Renal pelvis (tissue), 4 donors: Measurements from ENCODE around the gene ADGRV1. TPM values are rescaled to one million over a fixed set of nuclear protein-coding genes. Genes with fewer than 3 reads are reported as not detected.
"Not testable (repeated sequence)": the region's sequence is repeated elsewhere in the genome, so short reads cannot be mapped to it uniquely, and the experiment has no call there.

ENCODE experiments used
- DNase-seq: peaks from one replicate; pipeline ENCODE4 v3.0.0-alpha.2; 2013
- polyA plus RNA-seq, 3 donors: library from polyadenylated mRNA; unstranded; fragments of 120-200 nt; gene quantifications; one replicate each; pipeline ENCODE4 v1.2.1, GENCODE V29; 2013; ENCODE audit not compliant: insufficient read length in 3 of 3

ADGRV1 gene
- polyA plus RNA-seq, 3 donors, result 11.3 to 15.4 (median 14.0) TPM

GRCh38 chr5:90709323-90710155 lies 150.9 kb downstream of the ADGRV1 start:
- peak; percentile 11 for DNase-seq

- DNase-seq, result no peak
These were observed 159.8 kb downstream of the ADGRV1 start for GRCh38 chr5:90718387-90718786.

- DNase-seq, result no peak
These were observed 181.0 kb downstream of the ADGRV1 start for GRCh38 chr5:90739567-90739966.

GRCh38 chr5:90740244-90740799 lies 181.7 kb downstream of the ADGRV1 start:
- DNase-seq, result no peak

GRCh38 chr5:90741022-90741564 lies 182.5 kb downstream of the ADGRV1 start:
- no peak for DNase-seq

GRCh38 chr5:90746119-90746518 lies 187.5 kb downstream of the ADGRV1 start:
- no peak for DNase-seq

GRCh38 chr5:90747175-90747574 lies 188.6 kb downstream of the ADGRV1 start:
- DNase-seq, result no peak

- peak; percentile 15 for DNase-seq
These were observed 189.1 kb downstream of the ADGRV1 start for GRCh38 chr5:90747693-90748092.

- DNase-seq, result no peak
These were observed 200.5 kb downstream of the ADGRV1 start for GRCh38 chr5:90759119-90759518.

GRCh38 chr5:90767710-90768109 lies 209.1 kb downstream of the ADGRV1 start:
- DNase-seq, result no peak

- DNase-seq, result not testable (repeated sequence)
These were observed 211.5 kb downstream of the ADGRV1 start for GRCh38 chr5:90770006-90770541.

- DNase-seq, result no peak
These were observed 219.4 kb downstream of the ADGRV1 start for GRCh38 chr5:90777959-90778358.

- peak; percentile 53 for DNase-seq
These were observed 225.1 kb downstream of the ADGRV1 start for GRCh38 chr5:90783460-90784333.

- DNase-seq, result no peak
These were observed 228.2 kb downstream of the ADGRV1 start for GRCh38 chr5:90786756-90787155.

- no peak for DNase-seq
These were observed 234.1 kb downstream of the ADGRV1 start for GRCh38 chr5:90792725-90793124.

- DNase-seq, result no peak
These were observed 234.6 kb downstream of the ADGRV1 start for GRCh38 chr5:90793183-90793582.

GRCh38 chr5:90796919-90797318 lies 238.3 kb downstream of the ADGRV1 start:
- DNase-seq, result not testable (repeated sequence)

- DNase-seq, result not testable (repeated sequence)
These were observed 241.5 kb downstream of the ADGRV1 start for GRCh38 chr5:90800082-90800481.

GRCh38 chr5:90800515-90800914 lies 241.9 kb downstream of the ADGRV1 start:
- not testable (repeated sequence) for DNase-seq

GRCh38 chr5:90802474-90803317 lies 244.1 kb downstream of the ADGRV1 start:
- peak; percentile 20 for DNase-seq

- no peak for DNase-seq
These were observed 244.8 kb downstream of the ADGRV1 start for GRCh38 chr5:90803381-90803780.
